ENCODE results near the gene PUDP.
"Not testable (repeated sequence)": the region's sequence is repeated elsewhere in the genome, so short reads cannot be mapped to it uniquely, and the experiment has no call there.

The PUDP gene

DNA sequence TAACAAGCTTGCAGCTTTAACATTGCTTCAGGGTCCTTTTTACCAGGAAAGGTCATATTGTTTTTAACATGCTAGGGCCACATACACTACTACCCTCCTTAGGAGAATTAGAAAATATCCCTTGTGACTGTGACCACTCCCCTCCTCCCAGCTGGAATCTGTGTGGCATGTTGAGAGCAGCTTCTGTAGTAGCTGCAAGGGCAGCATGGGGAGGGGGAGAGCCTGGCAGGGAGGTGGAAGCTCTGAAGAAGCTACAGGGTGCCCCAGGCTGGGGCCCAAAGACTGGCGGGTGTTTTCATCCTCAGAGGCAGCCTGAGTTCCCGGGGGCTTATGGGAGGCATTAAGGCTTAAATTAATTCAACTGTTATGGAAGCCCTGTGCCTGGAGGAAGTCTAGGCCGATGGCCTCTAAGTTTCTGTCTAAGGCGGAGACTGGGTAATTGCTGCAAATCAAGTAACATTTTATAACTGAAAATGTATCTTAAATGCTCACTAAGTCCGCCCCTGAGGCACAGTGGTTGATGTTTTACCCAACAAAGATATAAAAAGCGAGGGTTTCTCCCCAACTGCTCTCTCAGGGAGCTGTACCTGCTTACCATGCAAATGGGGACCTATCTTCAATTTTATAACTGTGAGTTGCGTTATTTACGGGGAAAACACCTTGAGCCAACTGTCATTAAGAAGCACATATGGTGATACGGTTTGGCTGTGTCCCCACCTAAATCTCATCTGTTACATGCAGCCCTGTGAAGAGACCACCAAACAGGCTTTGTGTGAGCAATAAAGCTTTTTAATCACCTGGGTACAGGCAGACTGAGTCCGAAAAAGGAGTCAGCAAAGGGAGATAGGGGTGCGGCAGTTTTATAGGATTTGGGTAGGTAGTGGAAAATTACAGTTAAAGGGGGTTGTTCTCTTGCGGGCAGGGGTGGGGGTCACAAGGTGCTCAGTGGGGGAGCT lies 37.8 kb downstream of the PUDP start:
- Histone ChIP-seq H3K36me3 (ENCODE audit: insufficient read depth, low read length) (0 out of 2 replicates have a peak, but pooled peaks cover 2% of the 10 kb centered on the region), H3K9ac (ENCODE audit: low read depth, low read length) (no peak overlapping the region), H3K9me3 (ENCODE audit: control insufficient read depth, insufficient read depth, low read length) (no peaks in the 10 kb centered on the region), H3K4me1 (ENCODE audit: insufficient read depth, low read length) (peaks cover 25% of the 10 kb centered on the region)

DNA sequence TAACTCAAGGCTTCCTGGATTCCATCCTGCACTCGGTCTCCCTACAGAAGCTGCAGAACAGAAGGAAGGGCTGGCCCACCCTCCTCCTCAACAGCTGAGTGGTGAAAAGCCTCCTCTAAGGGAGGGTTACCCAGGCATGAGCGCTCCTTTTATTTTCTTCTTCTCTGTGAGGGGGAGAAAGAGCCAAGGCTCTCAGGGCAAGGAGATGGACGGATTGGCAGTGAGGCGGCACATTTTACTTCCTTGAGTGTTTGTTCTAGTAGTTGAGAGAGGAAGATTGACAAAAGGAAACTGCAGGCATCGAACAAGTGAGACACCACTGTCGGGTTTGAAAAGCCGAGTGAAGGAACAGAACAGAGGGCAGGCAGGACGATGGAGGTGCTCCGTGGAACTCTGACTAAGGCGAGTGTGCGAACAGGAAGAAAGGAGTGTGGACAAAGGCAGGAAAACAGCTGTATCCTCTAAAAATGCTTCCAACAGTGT lies 38.9 kb downstream of the PUDP start:
- H3K4me1 ChIP-seq (ENCODE audit: insufficient read depth, low read length) = peaks cover 25% of the 10 kb centered on the region
- H3K9me3 ChIP-seq (ENCODE audit: control insufficient read depth, insufficient read depth, low read length) = no peaks in the 10 kb centered on the region
- H3K36me3 ChIP-seq (ENCODE audit: insufficient read depth, low read length) = 0 out of 2 replicates have a peak, but pooled peaks cover 2% of the 10 kb centered on the region
- H3K9ac ChIP-seq (ENCODE audit: low read depth, low read length) = no peak overlapping the region

DNA sequence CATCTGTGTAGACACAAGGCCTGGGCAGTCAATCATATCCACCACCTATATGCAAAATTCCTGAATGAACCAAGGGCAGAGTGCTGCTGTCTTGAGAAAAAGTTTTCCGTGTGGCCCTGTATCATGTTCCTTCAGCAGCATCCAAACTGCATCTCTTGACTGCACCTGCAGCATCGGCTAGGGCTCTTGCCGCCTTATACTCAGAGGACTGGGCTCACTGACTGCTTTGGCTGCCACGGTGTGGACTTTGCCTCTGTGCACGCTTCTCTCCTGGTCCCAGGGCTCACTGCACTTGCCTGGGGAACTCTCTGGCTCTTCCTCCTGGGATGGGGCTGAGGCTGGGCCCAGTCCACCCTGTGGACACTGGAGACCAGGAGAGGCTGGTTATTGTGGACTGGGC lies 39.9 kb downstream of the PUDP start:
- Histone ChIP-seq H3K36me3 (ENCODE audit: insufficient read depth, low read length) (0 out of 2 replicates have a peak, but pooled peaks cover 2% of the 10 kb centered on the region), H3K4me1 (ENCODE audit: insufficient read depth, low read length) (peaks cover 25% of the 10 kb centered on the region), H3K9ac (ENCODE audit: low read depth, low read length) (no peak overlapping the region), H3K9me3 (ENCODE audit: control insufficient read depth, insufficient read depth, low read length) (no peaks in the 10 kb centered on the region)

DNA sequence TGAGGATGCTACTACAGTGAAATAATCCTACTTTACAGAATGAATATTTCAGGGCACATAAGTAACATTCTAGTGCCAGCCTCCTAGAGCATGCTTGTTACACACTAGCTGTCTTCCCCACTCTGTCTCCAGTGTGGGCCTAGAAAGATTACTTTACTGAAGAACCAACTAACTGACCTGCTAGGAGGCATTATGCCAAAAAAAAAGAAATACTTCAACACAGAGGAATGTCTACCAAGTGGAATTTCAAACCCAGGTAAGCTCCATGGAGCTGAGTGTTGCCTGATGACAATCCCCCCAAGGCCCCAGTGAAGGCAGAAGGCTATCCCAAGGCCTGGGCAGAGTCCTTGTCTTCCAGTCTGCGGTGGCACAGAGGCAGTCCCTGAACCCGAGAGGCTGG lies 41.3 kb downstream of the PUDP start:
- peaks cover 23% of the 10 kb centered on the region for H3K4me1 ChIP-seq (ENCODE audit: insufficient read depth, low read length)
- no peak overlapping the region for H3K9ac ChIP-seq (ENCODE audit: low read depth, low read length)

DNA sequence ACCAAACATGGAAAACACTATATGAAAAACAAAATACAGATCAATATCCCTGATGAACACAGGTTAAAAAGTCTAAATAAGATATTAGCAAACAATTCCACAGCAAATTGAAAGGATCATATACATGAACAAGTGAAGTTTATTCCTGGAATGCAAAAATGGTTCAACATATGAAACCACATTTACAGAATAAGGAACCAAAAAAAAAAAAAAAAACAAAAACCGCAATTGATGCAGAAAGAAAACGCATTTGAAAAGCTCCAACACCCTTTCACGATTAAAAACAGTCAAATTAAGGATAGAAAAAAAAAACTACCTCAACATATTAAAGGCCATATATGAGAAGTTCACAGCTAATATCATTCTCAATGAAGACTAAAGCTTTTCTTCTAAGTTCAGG lies 45.8 kb downstream of the PUDP start:
- Histone ChIP-seq H3K4me1 (ENCODE audit: insufficient read depth, low read length) (peaks cover 8% of the 10 kb centered on the region; the same call in 1 of the 2 replicates), H3K9me3 (ENCODE audit: control insufficient read depth, insufficient read depth, low read length) (no peaks in the 10 kb centered on the region), H3K9ac (ENCODE audit: low read depth, low read length) (no peak overlapping the region), H3K36me3 (ENCODE audit: insufficient read depth, low read length) (no peaks in the 10 kb centered on the region)

More for the DNA sequence above, 41.3 kb downstream of the PUDP start:
- Histone ChIP-seq H3K9me3 (ENCODE audit: control insufficient read depth, insufficient read depth, low read length) (no peaks in the 10 kb centered on the region), H3K36me3 (ENCODE audit: insufficient read depth, low read length) (0 out of 2 replicates have a peak, but pooled peaks cover 2% of the 10 kb centered on the region)

DNA sequence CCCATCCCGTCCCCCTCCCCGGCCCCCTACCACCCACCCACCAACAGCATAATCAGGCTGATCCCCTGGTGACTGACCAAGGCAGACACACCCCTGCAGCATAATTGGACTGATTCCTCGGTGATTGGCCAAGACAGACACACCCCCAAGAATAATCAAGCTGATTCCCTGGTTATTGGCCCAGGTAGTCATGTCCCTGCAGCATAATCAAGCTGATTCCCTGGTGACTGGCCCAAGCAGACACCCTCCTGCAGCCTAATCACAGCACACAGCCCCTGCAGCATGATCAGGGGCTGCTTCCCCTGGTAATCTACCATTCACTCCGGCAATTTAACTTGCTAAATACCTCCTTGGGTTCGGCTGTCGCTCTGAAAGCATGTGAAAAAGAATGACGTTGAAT lies 47.9 kb downstream of the PUDP start:
- Histone ChIP-seq H3K9me3 (ENCODE audit: control insufficient read depth, insufficient read depth, low read length) (no peaks in the 10 kb centered on the region), H3K9ac (ENCODE audit: low read depth, low read length) (no peak overlapping the region), H3K36me3 (ENCODE audit: insufficient read depth, low read length) (no peaks in the 10 kb centered on the region), H3K4me1 (ENCODE audit: insufficient read depth, low read length) (peaks cover 8% of the 10 kb centered on the region; the same call in 1 of the 2 replicates)

DNA sequence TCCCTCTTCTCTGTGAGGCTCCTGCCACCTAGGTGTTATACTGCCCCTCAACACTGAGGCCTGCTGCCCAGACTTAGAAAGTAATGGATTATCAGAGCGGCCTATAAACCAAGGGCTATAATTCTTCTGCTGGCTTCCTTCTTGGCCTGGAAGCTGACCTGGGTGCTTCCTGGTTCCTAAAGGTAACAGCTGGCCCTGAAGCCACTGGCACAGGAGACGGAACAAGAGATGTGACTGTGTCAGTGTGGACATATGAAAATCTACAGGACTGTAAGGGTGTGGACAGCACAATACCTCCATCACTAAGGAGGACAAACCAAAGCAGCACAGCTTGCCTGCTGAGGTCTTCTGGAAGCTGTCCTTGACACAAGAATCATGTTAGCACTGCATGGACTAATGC lies 52.3 kb downstream of the PUDP start:
- H3K36me3 ChIP-seq (ENCODE audit: insufficient read depth, low read length); H3K9me3 ChIP-seq (ENCODE audit: control insufficient read depth, insufficient read depth, low read length); H3K9ac ChIP-seq (ENCODE audit: low read depth, low read length); H3K4me1 ChIP-seq (ENCODE audit: insufficient read depth, low read length): not testable (repeated sequence)

DNA sequence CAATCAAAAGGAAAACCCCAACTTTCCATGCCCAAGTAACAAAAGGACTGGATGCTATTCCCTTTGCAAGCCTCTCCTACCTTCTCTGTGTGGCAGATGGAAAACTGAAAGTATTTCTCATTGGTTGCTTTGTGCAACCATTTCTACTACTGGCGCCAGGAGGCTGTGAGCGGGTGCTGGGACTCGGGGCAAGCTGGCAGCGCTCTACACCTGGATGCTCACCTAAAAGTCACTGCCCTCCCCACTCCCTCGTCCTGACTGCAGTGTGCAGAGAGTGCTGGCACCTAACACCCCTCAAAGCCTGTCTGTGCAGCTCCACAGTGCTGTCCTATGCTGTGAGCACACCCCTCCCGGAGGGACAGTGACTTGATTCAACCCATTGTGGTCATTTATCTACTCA lies 54.6 kb downstream of the PUDP start:
- Histone ChIP-seq H3K4me1 (ENCODE audit: insufficient read depth, low read length) (peaks cover 13% of the 10 kb centered on the region; the same call in 1 of the 2 replicates), H3K9me3 (ENCODE audit: control insufficient read depth, insufficient read depth, low read length) (no peaks in the 10 kb centered on the region), H3K36me3 (ENCODE audit: insufficient read depth, low read length) (no peaks in the 10 kb centered on the region), H3K9ac (ENCODE audit: low read depth, low read length) (no peak overlapping the region)

DNA sequence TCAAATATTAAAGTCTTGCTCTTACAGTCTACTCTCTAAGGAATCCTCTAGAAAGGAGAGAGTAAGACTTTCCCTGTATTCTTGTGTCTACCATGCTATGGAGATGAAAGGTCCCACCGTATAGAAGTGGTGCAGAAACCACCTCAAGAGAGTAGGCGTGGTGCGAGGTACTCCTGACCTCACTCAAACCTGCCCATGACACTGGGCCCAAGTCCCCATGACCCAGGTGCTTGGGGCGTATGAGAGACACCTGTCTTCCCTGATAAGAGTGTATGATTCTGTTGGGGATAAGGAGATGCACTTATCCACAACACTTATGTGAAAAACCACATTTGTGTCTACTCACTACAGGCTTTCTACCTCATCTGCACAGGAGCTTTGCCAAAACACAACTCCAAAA lies 55.4 kb downstream of the PUDP start:
- Histone ChIP-seq H3K9me3 (ENCODE audit: control insufficient read depth, insufficient read depth, low read length) (no peaks in the 10 kb centered on the region), H3K9ac (ENCODE audit: low read depth, low read length) (no peak overlapping the region), H3K4me1 (ENCODE audit: insufficient read depth, low read length) (peaks cover 13% of the 10 kb centered on the region; the same call in 1 of the 2 replicates), H3K36me3 (ENCODE audit: insufficient read depth, low read length) (no peaks in the 10 kb centered on the region)

DNA sequence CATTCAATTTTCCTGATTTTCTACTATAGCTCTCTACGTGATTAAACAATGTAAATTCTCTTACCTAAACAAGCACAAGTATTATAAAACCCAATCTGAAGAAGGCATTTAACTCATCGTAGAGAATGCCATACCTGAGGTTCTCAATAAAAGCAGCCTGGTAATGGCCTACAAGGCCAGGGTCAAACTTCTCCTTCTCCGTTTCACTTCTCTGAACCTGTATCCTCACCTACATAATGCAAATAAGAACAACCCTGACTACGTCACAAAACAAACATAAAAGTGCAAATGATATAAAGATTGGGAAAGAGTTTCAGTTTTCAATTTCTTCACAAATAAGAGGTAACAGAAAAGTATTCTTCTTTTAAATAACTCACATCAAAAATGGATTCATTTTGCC lies 56.0 kb downstream of the PUDP start:
- Histone ChIP-seq H3K36me3 (ENCODE audit: insufficient read depth, low read length) (no peaks in the 10 kb centered on the region), H3K9me3 (ENCODE audit: control insufficient read depth, insufficient read depth, low read length) (no peaks in the 10 kb centered on the region), H3K4me1 (ENCODE audit: insufficient read depth, low read length) (peaks cover 13% of the 10 kb centered on the region; the same call in 1 of the 2 replicates), H3K9ac (ENCODE audit: low read depth, low read length) (no peak overlapping the region)

DNA sequence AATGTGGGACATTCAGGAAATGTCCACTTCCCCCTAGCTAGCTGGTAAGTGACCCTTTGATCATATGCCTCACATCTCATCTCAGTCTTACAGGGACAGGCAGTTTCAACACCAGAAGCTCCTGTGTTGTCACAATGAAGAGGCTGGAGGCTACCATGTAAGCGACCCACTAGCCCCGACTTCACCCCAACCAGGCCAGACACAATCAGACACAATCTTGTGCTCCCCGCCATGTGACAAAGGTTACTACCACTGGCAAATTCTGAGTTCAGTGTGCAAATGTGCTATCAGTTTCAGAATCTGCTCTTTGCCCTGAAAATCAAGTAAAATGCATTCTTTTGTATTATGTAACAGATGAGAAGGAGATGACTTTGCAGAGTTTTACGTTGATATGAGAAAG lies 57.3 kb downstream of the PUDP start:
- Histone ChIP-seq H3K36me3 (ENCODE audit: insufficient read depth, low read length) (no peaks in the 10 kb centered on the region), H3K4me1 (ENCODE audit: insufficient read depth, low read length) (peaks cover 13% of the 10 kb centered on the region; the same call in 1 of the 2 replicates), H3K9me3 (ENCODE audit: control insufficient read depth, insufficient read depth, low read length) (no peaks in the 10 kb centered on the region), H3K9ac (ENCODE audit: low read depth, low read length) (no peak overlapping the region)

DNA sequence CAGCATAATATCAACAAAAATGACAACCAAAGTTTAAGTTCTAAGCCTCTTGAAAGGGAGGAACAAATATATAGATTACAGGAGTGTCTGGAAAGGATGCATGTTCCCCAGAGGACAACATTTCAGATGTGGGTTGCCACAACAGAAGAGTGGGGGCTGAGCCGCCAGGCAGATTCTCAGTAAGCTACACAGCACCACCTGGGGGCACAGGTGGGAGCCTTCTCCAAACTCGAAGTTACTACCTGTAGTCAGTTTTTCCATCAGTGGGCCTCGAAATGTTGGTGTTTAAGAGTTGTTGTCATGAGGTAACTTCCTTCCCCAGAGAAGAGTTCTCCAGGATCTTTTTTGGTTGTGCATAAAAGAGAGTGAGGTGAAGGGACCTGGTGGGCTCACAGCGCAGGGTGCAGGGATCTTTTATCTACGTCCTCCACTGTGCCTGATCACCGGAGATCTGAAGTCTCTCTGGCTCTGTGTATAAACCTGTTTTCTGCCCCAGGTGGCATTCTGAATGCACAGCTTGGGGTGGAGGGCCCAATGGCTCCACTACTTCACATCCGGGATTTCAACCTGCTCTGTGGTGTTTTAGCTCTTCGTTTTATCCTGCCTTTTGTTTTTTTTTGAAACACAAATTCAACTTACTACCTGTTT lies 58.9 kb downstream of the PUDP start:
- Histone ChIP-seq H3K9ac (ENCODE audit: low read depth, low read length) (no peak overlapping the region), H3K36me3 (ENCODE audit: insufficient read depth, low read length) (no peaks in the 10 kb centered on the region), H3K9me3 (ENCODE audit: control insufficient read depth, insufficient read depth, low read length) (no peaks in the 10 kb centered on the region), H3K4me1 (ENCODE audit: insufficient read depth, low read length) (peaks cover 13% of the 10 kb centered on the region; the same call in 1 of the 2 replicates)

DNA sequence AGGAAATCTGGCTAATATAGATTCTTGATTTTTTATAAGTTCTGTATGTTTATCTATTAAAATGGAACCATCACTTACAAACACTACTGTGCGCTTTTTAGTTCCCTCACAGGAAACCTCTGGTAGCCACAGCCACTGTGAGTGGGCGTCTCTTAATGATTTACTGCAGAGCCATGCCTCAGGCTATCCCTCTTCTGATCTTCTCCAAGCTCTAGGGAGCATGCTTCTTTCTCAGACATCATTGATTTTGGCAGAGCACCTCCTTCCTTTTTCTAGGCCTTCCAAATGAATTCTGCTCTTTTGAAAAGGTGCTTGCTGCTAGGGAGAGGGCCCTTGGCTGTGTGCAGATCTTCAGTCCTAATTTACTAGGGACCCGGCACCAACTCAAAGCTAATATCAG lies 61.6 kb downstream of the PUDP start:
- no peak overlapping the region for H3K9ac ChIP-seq (ENCODE audit: low read depth, low read length)
- peaks cover 13% of the 10 kb centered on the region; the same call in 1 of the 2 replicates for H3K4me1 ChIP-seq (ENCODE audit: insufficient read depth, low read length)
- H3K36me3 ChIP-seq (ENCODE audit: insufficient read depth, low read length) = no peaks in the 10 kb centered on the region
- H3K9me3 ChIP-seq (ENCODE audit: control insufficient read depth, insufficient read depth, low read length) = no peaks in the 10 kb centered on the region

DNA sequence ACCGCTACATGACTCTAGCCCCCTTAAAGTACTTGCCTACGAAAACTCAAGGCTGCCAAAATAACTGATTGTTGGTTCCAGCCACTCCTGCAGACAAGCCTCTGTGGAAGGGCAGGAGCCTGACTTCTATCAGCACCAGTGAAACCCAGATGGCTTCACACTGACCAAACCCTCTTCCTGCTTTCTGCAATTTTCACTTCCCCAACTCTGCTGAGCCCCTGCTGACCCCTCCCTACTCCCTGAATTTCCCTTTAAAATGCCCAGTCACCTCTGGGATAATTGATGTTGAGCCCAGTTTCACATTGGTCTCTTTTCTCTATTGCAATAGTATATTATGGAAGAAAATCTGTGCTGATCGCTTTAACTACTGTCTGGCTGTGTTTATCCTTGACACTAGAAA lies 62.1 kb downstream of the PUDP start:
- no peaks in the 10 kb centered on the region for H3K36me3 ChIP-seq (ENCODE audit: insufficient read depth, low read length)
- no peaks in the 10 kb centered on the region for H3K9me3 ChIP-seq (ENCODE audit: control insufficient read depth, insufficient read depth, low read length)
- no peak overlapping the region for H3K9ac ChIP-seq (ENCODE audit: low read depth, low read length)
- peaks cover 13% of the 10 kb centered on the region; the same call in 1 of the 2 replicates for H3K4me1 ChIP-seq (ENCODE audit: insufficient read depth, low read length)
